Lower leg skin (tissue), 4 donors: ENCODE measurements around the gene KDM4F. TPM values are rescaled to one million over a fixed set of nuclear protein-coding genes. Genes with fewer than 3 reads are reported as not detected.
"Not testable (repeated sequence)": the region's sequence is repeated elsewhere in the genome, so short reads cannot be mapped to it uniquely, and the experiment has no call there.

Experiments
- DNase-seq, 2 donors: peaks; one replicate each; pipeline ENCODE4 v3.0.0-alpha.2; 2019; ENCODE audit warnings: low spot score in 2 of 2
- H3K4me3 ChIP-seq: fragments of 200-600 bp; sonication (generic); 2 replicates; pipeline ENCODE4 v1.5.1; 2017; ENCODE audit warnings: mild to moderate bottlenecking, low read depth; ENCODE audit not compliant: poor library complexity, severe bottlenecking
- POLR2A ChIP-seq, 2 donors: fragments of 450-650 bp; IDR thresholded peaks; one replicate each; pipeline ENCODE4 v1.6.1; 2016 to 2017; ENCODE audit warnings: antibody characterized with exemption in 2 of 2, mild to moderate bottlenecking in 1 of 2, moderate library complexity in 1 of 2
- WGBS, 2 donors: methylation state at CpG; one replicate each; pipeline ENCODE4 v1.1.5; 2018; 5-methylcytosine and 5-hydroxymethylcytosine counted together
- intact Hi-C: fragments of 100-400 bp; cut with DNase I; formaldehyde crosslinking; loops from one replicate; pipeline ENCODE4 v1.15.0; 2023; ENCODE audit warnings: low total_unique reads
- total RNA-seq, 4 donors: library from RNA; depleted of rRNA; stranded (reverse); fragments of >200 nt; gene quantifications; one replicate each; pipeline ENCODE4 v1.1.0, GENCODE V29; 2016
- TF ChIP-seq, protein P1 (sequence below), 3 donors: fragments of 450-650 bp; IDR thresholded peaks; one replicate each; pipeline ENCODE4 v1.5.1; 2016; ENCODE audit warnings: antibody characterized with exemption in 3 of 3, mild to moderate bottlenecking in 3 of 3, moderate library complexity in 2 of 3

KDM4F gene
- total RNA-seq, 4 donors from 2014 or later = not detected

DNA sequence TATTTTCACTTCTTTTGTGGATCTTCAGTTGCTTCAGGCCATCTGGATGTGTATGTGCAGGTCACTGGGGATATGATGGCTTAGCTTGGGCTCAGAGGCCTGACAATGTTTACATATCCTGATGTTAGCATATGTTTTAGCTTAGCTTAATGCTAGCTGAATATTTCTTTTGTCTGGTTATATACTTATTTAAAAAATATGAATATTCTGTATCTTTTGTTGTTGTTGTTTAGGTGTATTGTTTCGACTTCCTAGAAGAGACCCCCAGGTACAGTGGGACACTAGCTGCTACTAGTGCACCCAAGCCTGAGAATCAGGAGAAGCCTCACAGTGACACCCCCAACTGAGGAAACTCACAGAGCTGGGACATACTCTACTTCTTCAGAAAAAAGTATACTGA, 24.3 kb upstream of the KDM4F start, which contains the start of gene KDM4E:
Gene KDM4E (plus strand): TSS at position 301 of the 400 bp plus-strand sequence. CDS start 300 bp downstream, outside the sequence.
- TF ChIP-seq POLR2A (IDR thresholded peaks at IDR 0.05) = no peak
- TF ChIP-seq, protein P1, sequence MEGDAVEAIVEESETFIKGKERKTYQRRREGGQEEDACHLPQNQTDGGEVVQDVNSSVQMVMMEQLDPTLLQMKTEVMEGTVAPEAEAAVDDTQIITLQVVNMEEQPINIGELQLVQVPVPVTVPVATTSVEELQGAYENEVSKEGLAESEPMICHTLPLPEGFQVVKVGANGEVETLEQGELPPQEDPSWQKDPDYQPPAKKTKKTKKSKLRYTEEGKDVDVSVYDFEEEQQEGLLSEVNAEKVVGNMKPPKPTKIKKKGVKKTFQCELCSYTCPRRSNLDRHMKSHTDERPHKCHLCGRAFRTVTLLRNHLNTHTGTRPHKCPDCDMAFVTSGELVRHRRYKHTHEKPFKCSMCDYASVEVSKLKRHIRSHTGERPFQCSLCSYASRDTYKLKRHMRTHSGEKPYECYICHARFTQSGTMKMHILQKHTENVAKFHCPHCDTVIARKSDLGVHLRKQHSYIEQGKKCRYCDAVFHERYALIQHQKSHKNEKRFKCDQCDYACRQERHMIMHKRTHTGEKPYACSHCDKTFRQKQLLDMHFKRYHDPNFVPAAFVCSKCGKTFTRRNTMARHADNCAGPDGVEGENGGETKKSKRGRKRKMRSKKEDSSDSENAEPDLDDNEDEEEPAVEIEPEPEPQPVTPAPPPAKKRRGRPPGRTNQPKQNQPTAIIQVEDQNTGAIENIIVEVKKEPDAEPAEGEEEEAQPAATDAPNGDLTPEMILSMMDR (IDR thresholded peaks at IDR 0.05) = no peak
- H3K4me3 ChIP-seq = no peak within 1 kb of the TSS
- intact Hi-C loops = no loop called here
- DNase-seq = no peak
- 96% methylated on average over 1 of the region's 1 CpG for WGBS, 2 donors

DNA sequence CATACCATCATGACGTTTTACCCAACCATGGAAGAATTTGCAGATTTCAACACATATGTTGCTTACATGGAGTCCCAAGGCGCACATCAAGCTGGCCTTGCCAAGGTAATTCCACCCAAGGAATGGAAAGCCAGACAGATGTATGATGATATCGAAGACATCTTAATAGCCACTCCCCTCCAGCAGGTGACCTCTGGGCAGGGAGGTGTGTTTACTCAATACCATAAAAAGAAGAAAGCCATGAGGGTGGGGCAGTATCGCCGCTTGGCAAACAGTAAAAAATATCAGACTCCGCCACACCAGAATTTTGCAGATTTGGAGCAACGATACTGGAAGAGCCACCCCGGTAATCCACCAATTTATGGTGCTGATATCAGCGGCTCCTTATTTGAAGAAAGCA, 23.6 kb upstream of the KDM4F start:
- intact Hi-C loops, DNase-seq, H3K4me3 ChIP-seq: not testable (repeated sequence)
- 80 to 89% methylated on average over 8 of the region's 9 CpGs for WGBS, 2 donors

DNA sequence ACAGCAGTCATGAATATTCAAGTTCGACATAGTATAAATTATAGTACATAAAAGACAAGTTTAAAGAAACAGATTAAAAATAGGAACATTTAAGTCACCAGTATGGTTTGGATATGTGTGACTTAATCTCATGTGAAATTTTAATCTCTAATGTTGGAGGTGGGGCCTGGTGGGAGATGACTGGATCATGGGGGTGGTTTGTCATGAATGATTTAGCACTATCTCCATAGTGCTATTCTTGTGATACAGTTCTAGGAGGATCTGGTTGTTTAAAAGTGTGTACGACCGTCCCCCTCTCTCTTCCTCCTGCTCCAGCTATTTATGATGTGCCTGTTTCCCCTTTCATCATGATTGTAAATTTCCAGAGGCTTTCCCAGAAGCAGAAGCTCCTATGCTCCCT, 20.9 kb upstream of the KDM4F start:
- 78 to 81% methylated on average over 3 of the region's 3 CpGs for WGBS, 2 donors
- H3K4me3 ChIP-seq = no peak overlapping the region
- DNase-seq = no peak
- intact Hi-C loops = no loop called here
- TF ChIP-seq, protein P1 (IDR thresholded peaks at IDR 0.05) = no peak
- TF ChIP-seq POLR2A (IDR thresholded peaks at IDR 0.05) = no peak

DNA sequence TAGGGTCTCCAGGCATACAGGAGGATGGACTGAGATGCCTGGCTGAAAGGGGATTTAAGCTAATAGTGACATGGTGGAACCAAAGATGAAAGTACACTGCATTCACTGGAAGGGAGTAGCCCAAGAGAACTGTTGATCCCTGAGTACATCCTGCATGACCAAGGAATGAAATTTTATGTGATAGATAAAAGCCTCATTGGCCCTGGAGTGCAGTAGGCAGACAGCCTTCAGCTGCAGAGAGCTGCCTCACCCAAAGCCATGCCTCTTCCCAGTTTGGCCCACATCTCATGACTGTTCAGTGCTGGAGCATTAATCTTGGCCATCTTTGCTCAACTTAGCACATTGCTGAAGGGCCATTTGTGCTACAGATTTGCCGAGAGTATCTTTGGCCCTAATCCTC, 16.2 kb upstream of the KDM4F start:
- intact Hi-C loops = no loop called here
- no peak for TF ChIP-seq POLR2A (IDR thresholded peaks at IDR 0.05)
- TF ChIP-seq, protein P1 (IDR thresholded peaks at IDR 0.05) = no peak
- WGBS, 2 donors = 59 to 76% methylated on average over 1 of the region's 1 CpG
- DNase-seq = no peak
- no peak overlapping the region for H3K4me3 ChIP-seq

DNA sequence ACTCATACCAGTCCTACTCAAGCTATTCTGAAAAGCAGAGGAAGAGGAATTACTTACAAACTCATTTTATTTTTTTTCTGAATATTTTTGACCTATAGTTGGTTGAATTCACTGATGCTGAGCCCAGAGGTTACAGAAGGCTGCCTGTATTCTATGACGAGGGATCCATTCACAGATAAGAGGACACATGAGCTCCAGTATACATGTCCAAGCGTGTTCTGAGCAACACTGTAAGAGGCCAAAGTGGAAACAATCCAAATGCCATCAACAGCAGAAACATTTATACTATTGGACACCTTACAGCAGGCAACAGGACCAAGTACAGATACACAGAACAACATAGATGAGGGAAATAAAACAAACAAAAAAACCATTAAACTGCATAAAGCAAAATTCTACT, 13.9 kb upstream of the KDM4F start:
- TF ChIP-seq POLR2A (IDR thresholded peaks at IDR 0.05) = no peak
- TF ChIP-seq, protein P1 (IDR thresholded peaks at IDR 0.05) = no peak
- no peak for DNase-seq
- no peak overlapping the region for H3K4me3 ChIP-seq
- 47 to 55% methylated on average over 2 of the region's 2 CpGs for WGBS, 2 donors
- intact Hi-C loops = no loop called here

DNA sequence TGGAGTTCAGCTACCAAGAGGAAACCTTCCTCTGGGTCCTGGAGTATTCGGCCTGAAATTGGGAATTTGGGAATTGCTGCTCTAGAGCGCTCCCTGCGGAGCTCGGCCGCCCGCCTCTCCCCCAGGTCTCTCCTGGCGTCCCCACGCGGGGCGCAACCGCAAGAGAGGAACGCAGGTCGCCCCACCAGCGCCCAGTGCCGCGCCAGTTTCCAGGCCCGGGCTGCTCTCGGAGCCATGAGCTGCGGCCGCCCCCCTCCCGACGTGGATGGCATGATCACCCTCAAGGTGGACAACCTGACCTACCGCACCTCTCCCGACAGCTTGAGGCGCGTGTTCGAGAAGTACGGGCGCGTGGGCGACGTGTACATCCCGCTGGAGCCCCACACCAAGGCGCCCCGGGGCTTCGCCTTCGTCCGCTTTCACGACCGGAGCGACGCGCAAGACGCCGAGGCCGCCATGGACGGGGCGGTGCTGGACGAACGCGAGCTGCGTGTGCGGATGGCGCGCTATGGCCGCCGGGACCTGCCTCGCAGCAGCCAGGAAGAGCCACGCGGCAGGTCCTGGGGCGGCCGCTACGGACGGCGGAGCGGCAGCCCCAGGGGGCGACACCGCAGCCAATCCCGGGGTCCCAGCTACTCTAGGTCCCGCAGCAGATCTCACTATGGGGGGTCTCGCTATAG, 11.7 kb upstream of the KDM4F start:
- H3K4me3 ChIP-seq, DNase-seq, intact Hi-C loops: not testable (repeated sequence)
- WGBS, 2 donors = 13 to 36% methylated on average over 13 to 55 of the region's 71 CpGs

DNA sequence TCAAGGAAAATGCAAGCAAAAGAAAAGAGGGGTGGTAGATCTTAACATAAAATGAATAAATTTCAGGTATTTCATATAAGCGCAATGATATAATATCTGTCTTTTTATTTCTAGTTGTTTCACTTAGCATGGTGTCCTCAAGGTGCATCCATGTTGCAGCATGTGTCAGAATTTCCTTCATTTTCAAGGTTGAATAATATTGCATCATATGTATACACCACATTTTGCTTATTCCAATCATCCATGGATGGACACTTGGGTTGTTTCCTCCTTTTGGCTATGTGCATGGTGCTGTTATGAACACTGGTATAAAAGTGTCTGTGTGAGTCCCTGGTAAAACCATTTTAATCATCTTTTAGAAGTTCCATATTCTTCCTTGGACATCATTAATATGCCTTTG, 7.0 kb upstream of the KDM4F start:
- TF ChIP-seq, protein P1 (IDR thresholded peaks at IDR 0.05) = no peak
- no peak for TF ChIP-seq POLR2A (IDR thresholded peaks at IDR 0.05)
- no peak for DNase-seq
- WGBS, 2 donors = 98 to 100% methylated on average over 1 of the region's 1 CpG
- H3K4me3 ChIP-seq = no peak overlapping the region
- intact Hi-C loops = no loop called here
